ENCODE data around the gene SYF2.
"Not testable (repeated sequence)": the region's sequence is repeated elsewhere in the genome, so short reads cannot be mapped to it uniquely, and the experiment has no call there.

SYF2 gene

DNA sequence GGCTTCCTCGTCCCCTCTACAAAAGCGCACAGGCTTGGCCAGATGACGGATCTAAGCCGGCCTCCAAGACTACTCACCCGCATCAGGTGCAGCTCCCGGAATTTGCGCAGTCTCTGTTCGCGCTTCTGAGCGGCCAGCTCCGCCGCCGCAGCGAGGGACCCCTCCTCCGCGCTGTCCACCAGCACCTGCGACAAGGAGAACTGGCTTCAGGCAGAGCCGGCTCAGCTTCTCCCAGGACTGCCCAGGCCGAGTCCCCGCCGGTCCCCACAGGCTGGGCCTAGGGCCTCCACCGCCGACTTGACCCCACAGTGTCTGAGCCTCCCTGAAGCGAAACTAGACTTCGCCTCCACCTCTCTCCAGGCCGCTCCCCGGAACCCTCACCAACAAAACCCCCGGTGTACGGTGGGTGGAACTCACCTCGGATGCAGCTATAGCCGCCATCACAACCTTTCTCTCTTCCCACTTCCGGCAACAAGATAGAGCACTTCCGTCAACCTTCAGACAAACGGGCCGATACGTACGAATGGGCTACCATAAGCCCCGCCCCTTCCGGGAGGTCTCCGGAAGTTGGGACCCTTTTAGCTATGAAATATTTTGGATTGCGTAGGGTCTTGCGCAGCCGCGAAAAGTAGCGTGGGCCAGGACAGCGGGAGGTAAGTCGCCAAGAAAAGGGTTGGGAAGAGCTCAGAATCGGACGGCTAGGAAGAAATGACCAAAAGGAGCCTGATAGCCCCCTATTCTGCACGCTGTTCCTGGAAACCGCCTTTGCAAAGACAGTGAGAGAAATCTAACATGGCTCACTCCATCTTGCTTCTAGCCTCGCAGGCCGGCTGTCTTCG lies at the start of gene SYF2:
SYF2 (minus strand) TSS at position 476 of the 839 bp plus-strand sequence; CDS start at position 441, 35 bp downstream.
- peak; percentile 92 to 94 for DNase-seq

GRCh38 chr1:25279693-25280111 lies 47.4 kb upstream of the SYF2 start:
- DNase-seq: not testable (repeated sequence)

DNA sequence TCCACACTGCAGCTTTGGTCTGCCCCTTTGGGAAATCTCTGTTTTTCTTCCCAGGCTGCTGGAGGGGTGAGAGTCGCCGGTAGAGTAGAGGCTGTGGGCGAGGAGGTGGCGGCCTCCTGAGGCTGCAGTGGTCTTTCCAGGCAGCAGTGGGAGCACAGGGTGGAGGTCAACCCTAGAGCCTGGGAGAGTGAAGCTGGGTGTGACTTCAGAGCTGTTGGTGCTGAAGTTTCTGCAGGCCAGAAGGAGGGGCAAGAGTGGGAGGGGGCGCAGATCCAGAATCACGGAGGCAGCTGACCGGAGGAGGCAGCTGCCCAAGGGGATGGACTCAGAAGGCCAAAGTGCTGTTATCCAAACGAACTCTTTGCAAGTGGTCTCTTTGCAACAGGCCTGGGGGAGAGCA lies 46.5 kb upstream of the SYF2 start:
- DNase-seq: not testable (repeated sequence)

DNA sequence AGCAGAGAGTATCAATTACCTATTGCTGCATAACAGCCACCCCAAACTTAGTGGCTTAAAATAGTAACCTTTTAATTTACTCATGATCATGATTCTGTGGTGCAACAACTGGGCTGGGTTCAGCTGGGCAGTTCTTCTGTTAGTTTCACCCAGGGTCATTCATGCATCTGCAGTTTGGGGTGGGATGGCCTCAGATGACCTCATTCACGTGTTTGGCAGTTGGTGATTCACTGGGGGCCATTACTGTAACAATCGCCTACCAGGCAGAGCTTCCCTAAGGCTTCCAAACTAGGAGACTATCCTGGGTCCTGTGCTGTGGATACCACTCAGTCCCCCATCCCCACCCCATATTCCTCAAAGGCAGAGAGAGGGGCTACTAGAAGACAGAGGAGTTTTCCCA lies 46.1 kb upstream of the SYF2 start:
- not testable (repeated sequence) for DNase-seq

DNA sequence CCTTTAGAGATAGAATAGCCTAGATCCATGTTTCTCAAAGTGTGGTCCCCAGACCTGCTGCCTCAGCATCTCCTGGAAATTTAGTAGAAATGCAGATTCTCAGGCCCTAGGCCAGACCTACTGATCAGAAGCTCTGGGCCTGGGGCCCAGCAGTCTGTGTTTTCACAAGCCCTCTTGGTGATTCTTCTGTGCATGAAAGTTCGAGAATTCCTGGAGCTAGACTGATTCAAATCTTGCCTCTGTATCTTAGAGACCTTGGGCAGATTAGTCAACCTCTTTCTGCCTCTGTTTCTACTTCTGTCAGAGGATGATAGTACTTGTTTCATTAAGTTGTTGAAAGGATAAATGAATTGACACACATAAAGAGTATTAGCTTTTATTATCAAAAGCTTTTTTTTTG lies 45.0 kb upstream of the SYF2 start:
- not testable (repeated sequence) for DNase-seq

- DNase-seq: not testable (repeated sequence)
These were observed 43.3 kb upstream of the SYF2 start for GRCh38 chr1:25275648-25276047.

GRCh38 chr1:25272238-25272637 lies 39.9 kb upstream of the SYF2 start, which contains the start of gene RHD:
Gene RHD, plus strand, starts transcription at chr1:25272509. Its CDS starts 39 bp downstream, at chr1:25272548.
- not testable (repeated sequence) for DNase-seq

- not testable (repeated sequence) for DNase-seq
These were observed 36.0 kb upstream of the SYF2 start for GRCh38 chr1:25268143-25268760.

- DNase-seq: peak; percentile 89 to 90
These were observed 35.2 kb upstream of the SYF2 start for GRCh38 chr1:25267288-25268142.

- not testable (repeated sequence) for DNase-seq
These were observed 34.4 kb upstream of the SYF2 start for GRCh38 chr1:25266554-25267287.

- DNase-seq: not testable (repeated sequence)
These were observed 28.0 kb upstream of the SYF2 start for GRCh38 chr1:25260336-25260735.

- DNase-seq: not testable (repeated sequence)
These were observed 27.5 kb upstream of the SYF2 start for GRCh38 chr1:25259813-25260212.

DNA sequence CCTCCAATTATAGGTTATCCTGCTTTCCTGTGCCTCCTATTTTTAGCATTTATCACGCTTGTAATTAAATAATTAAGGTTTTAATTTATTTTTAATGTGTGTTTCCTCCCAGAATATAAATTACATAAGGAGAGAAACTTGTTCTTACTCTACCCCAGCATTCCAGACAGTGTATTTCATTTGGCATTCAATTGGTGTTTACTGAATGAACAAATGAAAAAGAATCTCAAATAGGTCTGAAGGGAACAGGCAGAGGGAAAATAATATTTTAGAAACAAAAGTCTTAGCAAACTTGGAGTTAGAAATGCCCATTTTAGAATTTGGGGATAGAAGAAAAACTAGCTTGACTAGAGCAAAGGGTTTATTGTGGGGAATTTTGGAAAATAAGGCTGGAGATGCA lies 24.9 kb upstream of the SYF2 start:
- no peak for DNase-seq

DNA sequence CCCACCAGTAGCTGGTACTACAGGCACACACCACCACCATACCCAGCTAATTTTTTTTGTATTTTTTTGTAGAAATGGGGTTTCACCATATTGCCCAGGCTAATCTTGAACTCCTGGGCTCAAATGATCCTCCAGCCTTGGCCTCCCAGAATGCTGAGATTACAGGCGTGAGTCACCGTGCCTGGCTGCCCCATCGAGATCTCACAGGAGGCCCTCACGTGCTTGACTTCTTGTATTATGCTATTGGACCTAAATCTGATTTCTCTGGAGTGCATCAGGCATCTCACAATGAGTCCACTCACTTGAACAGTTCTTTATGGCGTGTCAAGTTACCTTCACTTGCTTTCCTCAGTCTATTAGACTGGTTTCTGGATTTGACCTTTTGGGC lies 24.3 kb upstream of the SYF2 start:
- DNase-seq: no peak

GRCh38 chr1:25255706-25256577 lies 23.6 kb upstream of the SYF2 start:
- DNase-seq: no peak

- DNase-seq: no peak
These were observed 21.6 kb upstream of the SYF2 start for GRCh38 chr1:25253911-25254310.

DNA sequence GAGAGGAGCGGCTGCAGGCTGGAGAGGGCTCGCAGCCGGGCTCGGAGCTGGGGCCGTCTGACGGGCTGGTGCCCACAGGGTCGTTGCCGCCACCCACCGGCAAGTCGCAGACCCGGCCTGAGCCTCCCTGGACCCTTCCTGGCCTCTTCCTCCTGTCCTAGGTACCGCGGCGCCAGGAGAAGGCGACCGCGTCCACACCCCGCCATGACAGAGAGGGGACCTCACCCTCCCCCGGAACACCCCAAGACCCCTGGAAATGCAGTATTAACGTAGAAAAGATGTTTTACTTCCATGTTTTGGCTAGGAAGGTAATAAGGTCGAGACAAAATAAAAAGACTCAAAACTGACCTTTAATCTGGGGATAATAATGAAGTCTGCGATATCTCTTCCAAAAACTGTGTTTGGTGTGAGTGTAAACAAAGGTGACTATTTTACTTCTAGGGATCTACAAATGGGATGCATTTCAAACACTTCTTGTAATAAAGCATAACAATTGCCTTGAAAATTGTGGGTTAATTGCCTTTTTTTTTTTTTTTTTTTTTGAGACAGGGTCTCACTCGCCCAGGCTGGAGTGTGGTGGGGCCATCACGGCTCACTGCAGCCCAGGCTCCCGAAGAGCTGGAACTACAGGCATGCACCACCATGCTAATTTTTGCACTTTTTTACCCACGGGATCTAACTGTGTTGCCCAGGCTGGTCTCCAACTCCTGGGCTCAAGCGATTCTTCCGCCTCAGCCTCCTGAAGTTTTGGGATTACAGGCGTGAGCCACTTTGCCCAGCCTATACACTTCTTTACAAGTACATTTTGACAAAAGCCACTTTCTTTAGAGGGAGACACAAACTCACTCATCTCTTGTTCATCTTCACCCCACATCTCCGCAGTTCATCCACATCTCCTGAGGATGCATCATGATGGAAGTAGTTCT lies 15.8 kb upstream of the SYF2 start:
- DNase-seq: no peak

DNA sequence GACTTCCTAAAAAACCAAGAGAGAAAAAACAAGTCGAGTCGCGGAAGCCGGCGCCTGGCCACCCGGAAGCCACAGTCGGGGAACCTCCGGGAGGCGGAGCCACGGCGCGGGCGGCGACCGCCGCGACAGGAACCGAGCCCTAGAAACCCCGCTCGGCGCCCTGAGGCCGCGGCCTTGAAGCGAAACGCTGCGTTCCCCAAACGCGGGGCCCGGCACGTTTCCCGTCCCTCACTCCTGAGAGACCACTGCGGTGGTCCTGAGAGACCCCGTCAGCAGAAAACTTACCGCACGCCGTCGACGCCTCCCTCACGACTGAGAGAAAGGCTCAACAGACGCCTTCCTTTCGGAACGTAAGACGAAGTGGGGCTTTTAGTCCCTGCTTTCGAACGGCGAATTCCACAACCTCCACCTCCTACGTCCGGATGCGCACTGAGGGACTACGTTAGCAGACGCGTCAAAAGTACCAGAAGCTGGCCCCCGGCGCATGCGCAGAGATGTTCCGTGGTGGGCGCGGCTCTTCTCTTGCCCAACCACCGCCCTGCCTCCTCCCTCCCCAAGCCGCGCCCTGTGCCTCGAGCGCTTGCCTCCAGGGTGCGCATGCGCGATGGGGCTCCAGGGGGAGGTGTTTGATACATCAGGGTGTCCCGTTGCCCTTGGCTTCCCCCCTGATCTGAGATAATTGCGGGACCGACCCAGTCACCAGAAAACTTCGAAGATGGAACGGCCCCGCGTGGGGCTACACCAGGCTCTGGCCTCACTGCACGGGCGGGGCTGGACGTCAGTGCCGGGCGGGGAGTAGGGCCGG lies 14.9 kb upstream of the SYF2 start, which contains the start of gene RSRP1:
RSRP1 (minus strand) TSS at position 431 of the 805 bp plus-strand sequence. CDS start 491 bp downstream, outside the sequence.
- peak; percentile 100 for DNase-seq

DNA sequence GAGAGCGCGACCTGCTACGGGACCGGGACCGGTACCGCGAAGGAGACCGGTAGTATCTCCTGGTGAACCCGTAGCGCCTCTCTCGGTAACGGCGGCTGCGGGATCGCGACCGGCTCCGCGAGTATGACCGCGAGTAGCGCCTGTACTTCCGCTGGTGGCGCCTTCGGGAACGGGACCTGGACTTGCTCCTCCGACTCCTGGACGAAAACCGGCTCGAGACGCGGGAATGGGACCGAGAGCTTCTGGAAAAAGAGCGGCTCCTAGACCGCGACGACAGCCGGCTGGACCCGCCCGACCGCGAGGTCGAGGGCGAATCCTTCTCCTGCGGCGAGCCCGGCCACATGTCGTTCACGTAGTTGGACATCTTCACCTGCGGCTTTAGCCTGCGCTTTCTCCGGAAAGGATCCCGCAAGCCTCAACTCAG lies 14.3 kb upstream of the SYF2 start:
- DNase-seq: peak; percentile 18 to 42

All from CD4-positive, alpha-beta T cell treated with Interferon alpha-2 for 1 hour (primary cell).